ENCODE data around the gene TAX1BP3.

TAX1BP3 gene

GRCh38 chr17:3668279-3669084 is at the start of gene TAX1BP3, which contains the start of gene EMC6:
Gene TAX1BP3, minus strand, starts transcription at chr17:3668578. Its CDS starts 52 bp downstream, at chr17:3668526.
Gene EMC6, plus strand, starts transcription at chr17:3668812. Its CDS starts 335 bp downstream, at chr17:3669147.
- Histone ChIP-seq H4K20me1 (ENCODE audit: insufficient read depth, low read length) (no peaks in the 10 kb centered on the region), H3K4me3 (ENCODE audit: low read length) (peak within 1 kb of the TSS; percentile 91), H3K9me3 (ENCODE audit: insufficient read depth, low read length) (no peaks in the 10 kb centered on the region), H3K4me1 (ENCODE audit: low read length) (peaks cover 9% of the 10 kb centered on the region; the same call in 1 of the 2 replicates), H3K36me3 (replicated peaks; ENCODE audit: low read depth, low read length) (no peaks in the 10 kb centered on the region), H3K4me2 (ENCODE audit: low read length) (peak within 1 kb of the TSS; percentile 96), H2AFZ (ENCODE audit: low read depth, low read length) (peak within 1 kb of the TSS; percentile 45; the same call in 1 of the 2 replicates), H3K79me2 (ENCODE audit: low read length) (peaks cover 18% of the 10 kb centered on the region), H3K9ac (ENCODE audit: low read length) (peak within 1 kb of the TSS; percentile 76), H3K27me3 (ENCODE audit: low read depth, low read length) (no peaks in the 10 kb centered on the region), H3K27ac (ENCODE audit: low read length) (peak within 1 kb of the TSS; percentile 44)
- TF ChIP-seq, protein P1, sequence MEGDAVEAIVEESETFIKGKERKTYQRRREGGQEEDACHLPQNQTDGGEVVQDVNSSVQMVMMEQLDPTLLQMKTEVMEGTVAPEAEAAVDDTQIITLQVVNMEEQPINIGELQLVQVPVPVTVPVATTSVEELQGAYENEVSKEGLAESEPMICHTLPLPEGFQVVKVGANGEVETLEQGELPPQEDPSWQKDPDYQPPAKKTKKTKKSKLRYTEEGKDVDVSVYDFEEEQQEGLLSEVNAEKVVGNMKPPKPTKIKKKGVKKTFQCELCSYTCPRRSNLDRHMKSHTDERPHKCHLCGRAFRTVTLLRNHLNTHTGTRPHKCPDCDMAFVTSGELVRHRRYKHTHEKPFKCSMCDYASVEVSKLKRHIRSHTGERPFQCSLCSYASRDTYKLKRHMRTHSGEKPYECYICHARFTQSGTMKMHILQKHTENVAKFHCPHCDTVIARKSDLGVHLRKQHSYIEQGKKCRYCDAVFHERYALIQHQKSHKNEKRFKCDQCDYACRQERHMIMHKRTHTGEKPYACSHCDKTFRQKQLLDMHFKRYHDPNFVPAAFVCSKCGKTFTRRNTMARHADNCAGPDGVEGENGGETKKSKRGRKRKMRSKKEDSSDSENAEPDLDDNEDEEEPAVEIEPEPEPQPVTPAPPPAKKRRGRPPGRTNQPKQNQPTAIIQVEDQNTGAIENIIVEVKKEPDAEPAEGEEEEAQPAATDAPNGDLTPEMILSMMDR (IDR thresholded peaks at IDR 0.05; ENCODE audit: low read depth, low read length) = no peak
- no peak for TF ChIP-seq EZH2phosphoT487 (IDR thresholded peaks at IDR 0.05; ENCODE audit: low read depth)

GRCh38 chr17:3715296-3715695 is 46.9 kb upstream of the TAX1BP3 start:
- Histone ChIP-seq H3K4me1 (ENCODE audit: low read length) (peaks cover 30% of the 10 kb centered on the region), H3K4me3 (ENCODE audit: low read length) (no peak overlapping the region), H3K9ac (ENCODE audit: low read length) (no peak overlapping the region), H3K27ac (ENCODE audit: low read length) (no peak overlapping the region), H3K79me2 (ENCODE audit: low read length) (no peaks in the 10 kb centered on the region), H4K20me1 (ENCODE audit: insufficient read depth, low read length) (no peaks in the 10 kb centered on the region), H3K27me3 (ENCODE audit: low read depth, low read length) (no peaks in the 10 kb centered on the region), H3K36me3 (replicated peaks; ENCODE audit: low read depth, low read length) (peaks cover 28% of the 10 kb centered on the region), H3K9me3 (ENCODE audit: insufficient read depth, low read length) (no peaks in the 10 kb centered on the region), H2AFZ (ENCODE audit: low read depth, low read length) (no peak overlapping the region), H3K4me2 (ENCODE audit: low read length) (no peak overlapping the region)
- TF ChIP-seq EZH2phosphoT487 (IDR thresholded peaks at IDR 0.05; ENCODE audit: low read depth) = no peak
- TF ChIP-seq, protein P1 (IDR thresholded peaks at IDR 0.05; ENCODE audit: low read depth, low read length) = no peak

GRCh38 chr17:3712811-3713463 is 44.6 kb upstream of the TAX1BP3 start:
- no peak overlapping the region for H2AFZ ChIP-seq (ENCODE audit: low read depth, low read length)
- no peaks in the 10 kb centered on the region for H3K27me3 ChIP-seq (ENCODE audit: low read depth, low read length)
- H3K36me3 ChIP-seq (replicated peaks; ENCODE audit: low read depth, low read length) = peaks cover 14% of the 10 kb centered on the region
- no peak overlapping the region for H3K4me3 ChIP-seq (ENCODE audit: low read length)
- no peaks in the 10 kb centered on the region for H4K20me1 ChIP-seq (ENCODE audit: insufficient read depth, low read length)
- TF ChIP-seq, protein P1 (IDR thresholded peaks at IDR 0.05; ENCODE audit: low read depth, low read length) = no peak
- no peak for TF ChIP-seq EZH2phosphoT487 (IDR thresholded peaks at IDR 0.05; ENCODE audit: low read depth)
- H3K4me1 ChIP-seq (ENCODE audit: low read length) = peaks cover 48% of the 10 kb centered on the region
- H3K4me2 ChIP-seq (ENCODE audit: low read length) = no peak overlapping the region
- H3K79me2 ChIP-seq (ENCODE audit: low read length) = no peaks in the 10 kb centered on the region
- peak overlapping the region; percentile 96 for H3K27ac ChIP-seq (ENCODE audit: low read length)
- H3K9me3 ChIP-seq (ENCODE audit: insufficient read depth, low read length) = no peaks in the 10 kb centered on the region
- no peak overlapping the region for H3K9ac ChIP-seq (ENCODE audit: low read length)

DNA sequence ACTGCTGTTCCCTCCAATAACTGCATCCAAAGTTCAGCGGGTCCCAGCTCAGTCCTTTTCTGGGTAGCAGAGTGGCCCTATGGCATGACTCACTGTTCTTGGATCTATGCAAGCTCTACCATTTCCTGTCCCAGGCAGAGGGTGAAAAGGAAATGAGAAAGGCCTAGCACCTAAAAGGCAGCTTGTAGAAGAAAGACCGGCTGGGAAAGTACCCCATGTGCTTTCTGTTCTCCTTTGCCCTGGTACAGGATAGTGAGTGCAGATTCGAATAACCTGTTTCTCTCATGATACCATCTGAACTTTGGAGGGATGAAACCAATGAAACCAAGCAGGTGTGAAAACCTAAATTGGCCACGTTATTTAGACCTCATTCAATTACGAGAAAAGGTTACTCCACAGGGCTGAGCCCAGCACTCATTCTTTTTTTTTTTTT is 42.6 kb upstream of the TAX1BP3 start:
- peak overlapping the region; percentile 36; the same call in 1 of the 2 replicates for H3K9ac ChIP-seq (ENCODE audit: low read length)
- peak overlapping the region; percentile 49; the same call in 1 of the 2 replicates for H3K4me3 ChIP-seq (ENCODE audit: low read length)

More for the DNA sequence above, 42.6 kb upstream of the TAX1BP3 start:
- H3K27ac ChIP-seq (ENCODE audit: low read length) = peak overlapping the region; percentile 96
- no peaks in the 10 kb centered on the region for H3K9me3 ChIP-seq (ENCODE audit: insufficient read depth, low read length)
- no peak overlapping the region for H2AFZ ChIP-seq (ENCODE audit: low read depth, low read length)
- TF ChIP-seq, protein P1 (IDR thresholded peaks at IDR 0.05; ENCODE audit: low read depth, low read length) = no peak
- no peak for TF ChIP-seq EZH2phosphoT487 (IDR thresholded peaks at IDR 0.05; ENCODE audit: low read depth)
- H3K36me3 ChIP-seq (replicated peaks; ENCODE audit: low read depth, low read length) = peaks cover 8% of the 10 kb centered on the region
- H3K79me2 ChIP-seq (ENCODE audit: low read length) = no peaks in the 10 kb centered on the region
- H3K4me1 ChIP-seq (ENCODE audit: low read length) = peaks cover 48% of the 10 kb centered on the region
- H3K27me3 ChIP-seq (ENCODE audit: low read depth, low read length) = no peaks in the 10 kb centered on the region
- peak overlapping the region; percentile 60 for H3K4me2 ChIP-seq (ENCODE audit: low read length)
- H4K20me1 ChIP-seq (ENCODE audit: insufficient read depth, low read length) = no peaks in the 10 kb centered on the region

Data from OCI-LY3 (cell line).